GM06990 (cell line): ENCODE results near the gene SNTG2.

Experiments used
- DNase-seq: peaks from one replicate; pipeline ENCODE4 v3.0.0-alpha.2; 2011; ENCODE audit not compliant: insufficient read length; ENCODE audit errors: extremely low read depth
- H3K27me3 ChIP-seq: replicated peaks from 2 replicates; pipeline ENCODE4 v1.6.0; 2011; ENCODE audit warnings: low read length; ENCODE audit not compliant: control insufficient read depth, insufficient read depth
- H3K36me3 ChIP-seq: 2 replicates; pipeline ENCODE4 v1.5.1; 2011; ENCODE audit warnings: low read length; ENCODE audit not compliant: control insufficient read depth, insufficient read depth
- H3K4me3 ChIP-seq: replicated peaks from 2 replicates; pipeline ENCODE4 v1.5.1; 2011; ENCODE audit warnings: low read depth, mild to moderate bottlenecking, control low read depth, low read length
- CTCF ChIP-seq: IDR thresholded peaks from 2 replicates; pipeline ENCODE4 v1.5.1; 2011; ENCODE audit warnings: low read length, control low read depth, mild to moderate bottlenecking, inconsistent platforms; ENCODE audit not compliant: insufficient read depth, poor library complexity, severe bottlenecking

SNTG2 gene

GRCh38 chr2:1300284-1300683 lies 349.6 kb downstream of the SNTG2 start:
- no peaks in the 10 kb centered on the region for H3K36me3 ChIP-seq
- H3K27me3 ChIP-seq = no peaks in the 10 kb centered on the region
- TF ChIP-seq CTCF = no peak
- H3K4me3 ChIP-seq = no peak overlapping the region
- no peak for DNase-seq

- DNase-seq = no peak
- no peak overlapping the region for H3K4me3 ChIP-seq
- no peaks in the 10 kb centered on the region for H3K36me3 ChIP-seq
- TF ChIP-seq CTCF = no peak
- no peaks in the 10 kb centered on the region for H3K27me3 ChIP-seq
These were observed 350.4 kb downstream of the SNTG2 start for GRCh38 chr2:1301056-1301455.

GRCh38 chr2:1305342-1306013 lies 354.8 kb downstream of the SNTG2 start:
- no peak for DNase-seq
- TF ChIP-seq CTCF = no peak
- no peaks in the 10 kb centered on the region for H3K27me3 ChIP-seq

GRCh38 chr2:1306014-1306686 lies 355.5 kb downstream of the SNTG2 start:
- no peak for TF ChIP-seq CTCF
- DNase-seq = no peak
- Histone ChIP-seq H3K27me3 (no peaks in the 10 kb centered on the region), H3K4me3 (no peak overlapping the region), H3K36me3 (no peaks in the 10 kb centered on the region)

More at GRCh38 chr2:1305342-1306013, 354.8 kb downstream of the SNTG2 start:
- H3K36me3 ChIP-seq = no peaks in the 10 kb centered on the region
- H3K4me3 ChIP-seq = no peak overlapping the region

GRCh38 chr2:1306687-1307516 lies 356.3 kb downstream of the SNTG2 start:
- DNase-seq = no peak
- Histone ChIP-seq H3K36me3 (no peaks in the 10 kb centered on the region), H3K4me3 (no peak overlapping the region), H3K27me3 (no peaks in the 10 kb centered on the region)
- no peak for TF ChIP-seq CTCF
